ENCODE results near the gene CUTA. TPM values are rescaled to one million over a fixed set of nuclear protein-coding genes. Genes with fewer than 3 reads are reported as not detected.
A peak's percentile ranks its signal among the peaks of the same experiment; 100 is the strongest.

CUTA gene
- polyA plus RNA-seq, 1 of the 3 experiments (the other 2 are of a cell fraction), result 444 TPM

DNA sequence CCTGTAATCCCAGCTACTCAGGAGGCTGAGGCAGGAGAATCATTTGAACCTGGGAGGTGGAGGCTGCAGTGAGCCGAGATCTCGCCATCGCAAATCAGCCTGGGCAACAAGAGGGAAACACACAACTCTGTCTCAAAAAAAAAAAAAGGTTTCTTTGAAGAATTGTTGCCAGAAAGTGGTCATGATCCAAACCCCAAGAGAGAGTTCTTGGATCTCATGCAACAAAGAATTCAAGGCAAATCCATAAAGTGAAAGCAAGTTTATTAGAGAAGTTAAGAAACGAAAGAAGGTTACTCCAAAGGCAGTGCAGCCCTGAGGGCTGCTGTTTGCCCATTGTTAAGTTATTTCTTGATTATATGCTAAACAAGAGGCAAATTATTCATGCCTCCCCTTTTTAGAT, 40.7 kb downstream of the CUTA start:
- DNase-seq, result no peak
- Histone ChIP-seq H3K27me3 (ENCODE audit: insufficient read depth) (no peaks in the 10 kb centered on the region), H3K4me1 (ENCODE audit: control insufficient read depth in 1 of 2, insufficient read depth in 2 of 2, low read depth in 1 of 2, low read length in 1 of 2) (peaks cover 8 to 9% of the 10 kb centered on the region in 2 experiments; a peak in 2 of 4 replicates), H2AFZ (ENCODE audit: low read depth) (no peak overlapping the region), H3K36me3 (replicated peaks in 1 of 2; ENCODE audit: control insufficient read depth in 1 of 2, insufficient read depth in 2 of 2, low read length in 1 of 2) (no peaks in the 10 kb centered on the region), H3K79me2 (ENCODE audit: insufficient read depth) (no peaks in the 10 kb centered on the region), H4K20me1 (ENCODE audit: insufficient read depth) (no peaks in the 10 kb centered on the region), H3K9ac (no peak overlapping the region), H3K27ac (ENCODE audit: low read depth in 2 of 2, low read length in 1 of 2) (no peak overlapping the region), H3K4me2 (no peak overlapping the region), H3K9me3 (no peaks in the 10 kb centered on the region), H3F3A (replicated peaks; ENCODE audit: insufficient read depth) (no peaks in the 10 kb centered on the region), H3K4me3 (ENCODE audit: low read depth in 2 of 2, low read length in 1 of 2) (no peak overlapping the region), H3K9me2 (no peaks in the 10 kb centered on the region)
- 96% methylated on average over 4 of the region's 4 CpGs for WGBS (ENCODE audit: low lambda C conversion rate)
- no peak for TF ChIP-seq YY1 (IDR thresholded peaks at IDR 0.05; ENCODE audit: low read depth)
- no peak for TF ChIP-seq JUND (IDR thresholded peaks at IDR 0.05)
- no peak for TF ChIP-seq CHD2 (IDR thresholded peaks at IDR 0.05; ENCODE audit: low read length, partially characterized antibody)
- no peak for TF ChIP-seq RCOR1 (IDR thresholded peaks at IDR 0.05; ENCODE audit: low read length)
- no peak for TF ChIP-seq TEAD4 (IDR thresholded peaks at IDR 0.05; ENCODE audit: borderline replicate concordance, insufficient read depth)
- TF ChIP-seq, protein P1, sequence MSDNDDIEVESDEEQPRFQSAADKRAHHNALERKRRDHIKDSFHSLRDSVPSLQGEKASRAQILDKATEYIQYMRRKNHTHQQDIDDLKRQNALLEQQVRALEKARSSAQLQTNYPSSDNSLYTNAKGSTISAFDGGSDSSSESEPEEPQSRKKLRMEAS (IDR thresholded peaks at IDR 0.05; ENCODE audit: low read depth), result no peak
- no peak for TF ChIP-seq EP300 (IDR thresholded peaks at IDR 0.05; ENCODE audit: borderline replicate concordance in 1 of 2, low read depth in 1 of 2, low read length in 1 of 2)
- no peak for TF ChIP-seq MEF2A (IDR thresholded peaks at IDR 0.05; ENCODE audit: borderline replicate concordance, low read depth)
- TF ChIP-seq NRF1 (IDR thresholded peaks at IDR 0.05; ENCODE audit: low read depth, low read length), result no peak
- no peak for TF ChIP-seq RXRA (IDR thresholded peaks at IDR 0.05; ENCODE audit: borderline replicate concordance, low read depth)
- TF ChIP-seq EZH2phosphoT487 (IDR thresholded peaks at IDR 0.05; ENCODE audit: borderline replicate concordance, low read depth), result no peak
- no peak for TF ChIP-seq SIN3A (IDR thresholded peaks at IDR 0.05; ENCODE audit: borderline replicate concordance, low read depth, low read length)
- TF ChIP-seq POLR2AphosphoS5 (IDR thresholded peaks at IDR 0.05; ENCODE audit: low read depth, low read length), result no peak
- no peak for TF ChIP-seq FOSL2 (IDR thresholded peaks at IDR 0.05; ENCODE audit: borderline replicate concordance, low read depth)
- TF ChIP-seq, protein P2, sequence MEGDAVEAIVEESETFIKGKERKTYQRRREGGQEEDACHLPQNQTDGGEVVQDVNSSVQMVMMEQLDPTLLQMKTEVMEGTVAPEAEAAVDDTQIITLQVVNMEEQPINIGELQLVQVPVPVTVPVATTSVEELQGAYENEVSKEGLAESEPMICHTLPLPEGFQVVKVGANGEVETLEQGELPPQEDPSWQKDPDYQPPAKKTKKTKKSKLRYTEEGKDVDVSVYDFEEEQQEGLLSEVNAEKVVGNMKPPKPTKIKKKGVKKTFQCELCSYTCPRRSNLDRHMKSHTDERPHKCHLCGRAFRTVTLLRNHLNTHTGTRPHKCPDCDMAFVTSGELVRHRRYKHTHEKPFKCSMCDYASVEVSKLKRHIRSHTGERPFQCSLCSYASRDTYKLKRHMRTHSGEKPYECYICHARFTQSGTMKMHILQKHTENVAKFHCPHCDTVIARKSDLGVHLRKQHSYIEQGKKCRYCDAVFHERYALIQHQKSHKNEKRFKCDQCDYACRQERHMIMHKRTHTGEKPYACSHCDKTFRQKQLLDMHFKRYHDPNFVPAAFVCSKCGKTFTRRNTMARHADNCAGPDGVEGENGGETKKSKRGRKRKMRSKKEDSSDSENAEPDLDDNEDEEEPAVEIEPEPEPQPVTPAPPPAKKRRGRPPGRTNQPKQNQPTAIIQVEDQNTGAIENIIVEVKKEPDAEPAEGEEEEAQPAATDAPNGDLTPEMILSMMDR (IDR thresholded peaks at IDR 0.05), result no peak
- TF ChIP-seq TAF1 (IDR thresholded peaks at IDR 0.05; ENCODE audit: borderline replicate concordance, low read depth, low read length), result no peak
- ChIA-PET POLR2A (no interaction called here), CTCF (no interaction called here)

DNA sequence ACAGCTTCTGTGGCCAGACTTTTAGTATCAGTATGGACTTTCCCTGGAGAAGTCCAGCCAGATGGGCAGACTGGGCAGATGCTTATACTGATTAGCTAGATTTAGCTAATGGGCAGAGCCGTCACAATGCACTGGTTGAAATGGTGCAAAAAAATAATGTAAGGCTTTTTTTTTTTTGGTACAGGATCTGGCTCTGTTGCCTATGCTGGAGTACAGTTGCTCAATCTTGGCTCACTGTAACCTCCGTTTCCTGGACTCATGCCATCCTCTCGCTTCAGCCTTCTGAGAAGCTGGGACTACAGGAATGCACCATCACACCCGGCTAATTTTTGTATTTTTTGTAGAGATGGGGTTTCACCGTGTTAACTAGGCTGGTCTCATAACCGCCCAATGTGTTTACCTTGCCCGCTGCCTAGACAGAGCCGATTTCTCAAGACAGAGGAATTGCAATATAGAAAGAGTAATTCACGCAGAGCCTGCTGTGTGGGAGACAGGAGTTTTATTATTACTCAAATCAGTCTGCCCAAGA, 42.7 kb downstream of the CUTA start:
- Histone ChIP-seq H3K4me3 (ENCODE audit: low read depth in 2 of 2, low read length in 1 of 2) (no peak overlapping the region), H3K9me3 (no peaks in the 10 kb centered on the region), H4K20me1 (ENCODE audit: insufficient read depth) (no peaks in the 10 kb centered on the region), H2AFZ (ENCODE audit: low read depth) (peak overlapping the region; percentile 67; the same call in 1 of the 2 replicates), H3K9me2 (no peaks in the 10 kb centered on the region), H3K4me2 (no peak overlapping the region), H3K9ac (no peak overlapping the region), H3K27ac (ENCODE audit: low read depth in 2 of 2, low read length in 1 of 2) (peak overlapping the region in 1 of 2 experiments; percentile 35; a peak in 1 of 4 replicates), H3K79me2 (ENCODE audit: insufficient read depth) (no peaks in the 10 kb centered on the region), H3K27me3 (ENCODE audit: insufficient read depth) (no peaks in the 10 kb centered on the region), H3F3A (replicated peaks; ENCODE audit: insufficient read depth) (no peaks in the 10 kb centered on the region), H3K4me1 (ENCODE audit: control insufficient read depth in 1 of 2, insufficient read depth in 2 of 2, low read depth in 1 of 2, low read length in 1 of 2) (peaks cover 8 to 10% of the 10 kb centered on the region in 2 experiments; a peak in 2 of 4 replicates), H3K36me3 (replicated peaks in 1 of 2; ENCODE audit: control insufficient read depth in 1 of 2, insufficient read depth in 2 of 2, low read length in 1 of 2) (no peaks in the 10 kb centered on the region)
- CTCF ChIA-PET, result interaction anchor here (0.8 to 1.5 kb wide), 6 partner anchors 9 to 54 kb away, joined by 3 to 6 read pairs (median 4); partner anchors contain the start of gene KIFC1
- TF ChIP-seq GATA2 (CRISPR knock-in tag; IDR thresholded peaks at IDR 0.05), result peak; percentile 43; the same call in 1 of the 2 replicates
- peak; percentile 30; the same call in 1 of the 2 replicates for TF ChIP-seq NFIC (IDR thresholded peaks at IDR 0.05; ENCODE audit: borderline replicate concordance)
- no peak for TF ChIP-seq NRF1 (IDR thresholded peaks at IDR 0.05; ENCODE audit: low read depth, low read length)
- peak; percentile 63 for DNase-seq
- 40% methylated on average over 9 of the region's 9 CpGs for WGBS (ENCODE audit: low lambda C conversion rate)
- POLR2A ChIA-PET, result interaction anchor here (0.6 to 0.9 kb wide), 2 partner anchors 52 to 404 kb away, joined by 3 read pairs; no protein-coding TSS in a partner anchor

Measured in SK-N-SH (cell line).